Limb (tissue), 2 donors: ENCODE measurements around the gene AGBL2.
A peak's percentile ranks its signal among the peaks of the same experiment; 100 is the strongest.
"Not testable (repeated sequence)": the region's sequence is repeated elsewhere in the genome, so short reads cannot be mapped to it uniquely, and the experiment has no call there.

Source experiments
- DNase-seq, 2 donors: peaks; one replicate each; pipeline ENCODE4 v3.0.0-alpha.2; 2016; ENCODE audit errors: extremely low spot score in 2 of 2

AGBL2 gene

DNA sequence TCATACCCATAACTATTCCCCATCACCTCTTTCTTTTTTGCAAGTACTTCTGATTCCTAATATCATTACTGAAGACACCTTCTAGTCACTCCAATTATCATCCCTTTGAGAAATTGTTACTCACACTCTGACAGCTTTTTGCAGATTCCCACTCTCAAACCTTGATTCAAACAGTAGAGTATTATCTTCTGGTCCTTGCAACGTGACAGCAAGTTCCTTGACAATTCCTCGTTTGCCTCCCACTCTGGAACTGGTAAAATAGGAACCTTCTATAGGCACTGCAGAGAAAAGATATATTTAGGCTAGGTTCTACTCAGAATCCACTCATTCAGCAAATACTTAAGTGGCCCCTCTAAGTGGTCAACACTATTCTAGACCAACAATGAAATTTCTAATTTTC, 23.2 kb downstream of the AGBL2 start:
- DNase-seq = no peak

DNA sequence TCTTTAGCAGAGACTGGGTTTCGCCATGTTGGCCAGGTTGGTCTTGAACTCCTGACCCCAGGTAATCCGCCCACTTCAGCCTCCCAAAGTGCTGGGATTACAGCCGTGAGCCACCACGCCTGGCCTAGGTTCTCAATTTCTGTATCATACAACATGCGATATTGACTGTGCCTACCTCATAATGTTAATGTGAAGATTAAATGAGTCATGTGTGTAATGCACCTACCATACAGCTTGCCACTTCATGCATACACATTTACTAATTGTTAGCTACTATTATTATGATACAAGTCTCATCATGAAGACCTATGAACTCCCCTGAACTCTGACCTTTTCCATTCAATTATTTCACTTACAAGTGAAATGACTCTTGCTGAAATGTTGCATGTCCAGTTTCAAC, 25.7 kb downstream of the AGBL2 start:
- no peak for DNase-seq

DNA sequence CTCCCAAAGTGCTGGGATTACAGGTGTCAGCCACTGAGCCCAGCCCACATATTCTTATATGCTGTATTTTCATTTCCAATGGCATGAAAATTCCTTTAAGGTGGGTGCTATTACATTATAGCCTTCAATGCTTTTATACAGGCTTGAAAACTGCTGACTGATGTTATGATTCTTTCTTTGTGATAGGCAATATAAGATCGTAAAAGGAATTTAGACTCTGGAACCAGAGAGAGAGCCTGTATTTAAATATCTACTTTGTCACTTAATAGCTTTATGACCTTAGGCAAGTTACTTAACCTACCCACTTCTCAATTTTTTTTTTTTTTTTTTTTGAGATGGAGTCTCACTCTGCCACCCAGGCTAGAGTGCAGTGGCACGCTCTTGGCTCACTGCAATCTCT, 26.2 kb downstream of the AGBL2 start:
- DNase-seq = no peak

DNA sequence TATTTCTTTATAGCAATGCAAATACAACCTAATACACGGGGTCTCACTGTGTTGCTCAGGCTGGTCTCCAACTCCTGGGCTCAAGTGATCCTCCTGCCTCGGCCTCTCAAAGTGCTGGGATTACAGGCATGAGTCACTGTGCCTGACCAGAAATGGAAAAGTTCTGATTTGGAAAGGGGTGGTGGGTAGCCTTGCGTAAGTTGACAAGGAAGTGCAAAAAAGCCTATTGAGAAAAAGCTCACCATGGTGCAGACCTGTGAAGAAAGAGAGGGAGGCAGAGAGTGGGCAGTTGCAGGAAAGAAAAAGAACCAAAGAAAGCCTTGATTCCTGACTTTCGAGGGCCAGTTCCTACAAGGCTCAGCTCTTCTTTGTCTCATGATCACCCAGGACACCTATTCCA, 27.1 kb downstream of the AGBL2 start:
- no peak for DNase-seq

DNA sequence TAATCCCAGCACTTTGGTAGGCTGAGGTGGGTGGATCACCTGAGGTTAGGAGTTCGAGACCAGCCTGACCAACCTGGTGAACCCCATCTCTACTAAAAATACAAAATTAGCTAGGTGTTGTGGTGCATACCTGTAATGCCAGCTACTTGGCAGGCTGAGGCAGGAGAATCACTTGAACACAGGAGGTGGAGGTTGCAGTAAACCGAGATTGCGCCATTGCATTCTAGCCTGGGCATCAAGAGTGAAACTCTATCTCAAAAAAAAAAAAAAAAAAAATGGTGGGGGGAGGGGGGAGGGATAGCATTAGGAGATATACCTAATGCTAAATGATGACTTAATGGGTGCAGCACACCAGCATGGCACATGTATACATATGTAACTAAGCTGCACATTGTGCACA, 28.5 kb downstream of the AGBL2 start:
- not testable (repeated sequence) for DNase-seq

DNA sequence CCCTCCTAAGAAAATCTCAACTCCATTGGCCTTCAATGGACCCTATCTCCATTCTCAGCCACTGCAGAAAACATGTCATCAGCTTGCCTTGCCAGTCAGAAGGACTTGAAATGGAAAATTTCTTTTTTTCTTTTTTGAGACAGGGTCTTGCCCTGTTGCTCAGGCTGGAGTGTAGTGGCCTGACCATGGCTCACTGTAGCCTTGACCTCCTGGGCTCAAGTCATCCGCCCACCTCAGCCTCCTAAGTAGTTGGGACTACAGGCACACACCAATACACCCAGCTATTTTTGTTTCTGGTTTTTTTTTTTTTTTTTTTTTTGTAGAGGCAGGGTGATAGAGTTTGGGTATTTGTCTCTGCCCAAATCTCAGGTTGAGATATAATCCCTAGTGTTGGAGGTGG, 29.0 kb downstream of the AGBL2 start:
- DNase-seq = no peak

DNA sequence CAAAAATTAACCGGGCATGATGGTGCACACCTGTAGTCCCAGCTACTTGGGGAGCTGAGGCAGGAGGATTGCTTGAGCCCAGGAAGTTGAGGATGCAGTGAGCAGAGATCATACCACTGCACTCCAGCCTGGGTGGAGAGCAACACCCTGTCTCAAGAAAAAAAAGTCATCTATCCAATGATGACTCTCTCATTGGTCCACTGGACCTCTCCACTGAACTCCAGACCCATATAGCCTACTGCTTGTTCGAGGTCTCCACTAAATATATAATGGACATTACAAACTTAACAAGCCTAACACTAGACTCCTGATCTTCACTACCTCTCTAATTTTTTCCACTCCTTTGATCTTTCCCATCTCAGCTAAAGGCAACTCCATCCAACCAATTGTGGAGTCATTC, 39.3 kb downstream of the AGBL2 start:
- no peak for DNase-seq

DNA sequence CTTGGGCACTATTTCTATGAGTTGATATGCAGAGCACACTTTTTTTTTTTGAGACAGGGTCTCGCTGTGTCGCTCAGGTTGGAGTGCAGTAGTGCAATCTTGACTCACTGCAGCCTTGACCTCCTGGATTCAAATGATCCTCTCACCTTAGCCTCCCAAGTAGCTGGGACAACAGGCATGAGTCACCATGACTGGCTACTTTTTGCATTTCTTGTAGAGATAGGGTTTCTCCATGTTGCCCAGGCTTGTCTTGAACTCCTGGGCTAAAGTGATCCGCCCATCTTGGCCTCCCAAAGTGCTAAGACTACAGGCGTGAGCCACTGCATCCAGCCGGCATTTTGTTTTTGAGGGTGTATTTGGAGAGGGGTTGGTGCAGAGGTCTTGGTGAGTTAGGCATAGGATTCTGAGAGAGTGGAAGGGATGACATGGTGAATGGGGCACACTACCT, 42.9 kb downstream of the AGBL2 start:
- no peak for DNase-seq

DNA sequence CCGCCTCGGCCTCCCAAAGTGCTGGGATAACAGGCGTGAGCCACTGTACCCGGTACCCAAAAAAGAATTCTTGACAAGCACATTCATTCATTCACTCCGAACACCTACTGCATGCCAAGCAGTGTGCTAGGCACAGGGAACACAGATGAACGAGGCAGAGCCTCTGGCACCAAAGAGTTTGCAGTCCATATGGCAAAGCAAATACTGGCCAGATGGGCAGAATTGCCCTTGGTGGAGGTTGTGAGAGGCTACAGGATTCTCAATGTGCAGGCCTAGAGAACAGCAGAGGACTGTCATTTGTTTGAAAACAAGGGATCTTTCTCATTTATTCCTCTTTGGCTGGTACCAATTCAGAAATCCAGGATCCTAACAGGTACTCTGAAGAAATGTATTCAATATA, 45.3 kb downstream of the AGBL2 start:
- DNase-seq = no peak

DNA sequence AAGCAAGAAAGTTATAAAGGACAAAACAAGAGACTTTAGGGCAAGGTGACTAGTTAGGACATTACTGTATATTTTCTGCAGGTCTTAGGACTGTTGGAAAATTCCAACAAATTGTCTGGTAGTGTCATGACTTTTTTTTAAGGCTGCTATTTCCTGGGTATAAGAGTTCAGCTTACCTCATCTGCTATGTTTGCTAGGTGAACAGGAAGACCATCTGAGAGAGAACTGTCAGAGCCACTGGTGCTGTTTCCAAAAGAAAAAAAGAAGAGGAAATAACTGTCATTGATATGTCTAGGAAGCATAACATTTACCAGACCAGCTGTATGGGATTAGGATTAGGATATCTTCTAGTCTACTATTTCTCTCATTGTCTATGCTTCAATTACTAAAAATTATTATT, 46.5 kb downstream of the AGBL2 start:
- DNase-seq = no peak

DNA sequence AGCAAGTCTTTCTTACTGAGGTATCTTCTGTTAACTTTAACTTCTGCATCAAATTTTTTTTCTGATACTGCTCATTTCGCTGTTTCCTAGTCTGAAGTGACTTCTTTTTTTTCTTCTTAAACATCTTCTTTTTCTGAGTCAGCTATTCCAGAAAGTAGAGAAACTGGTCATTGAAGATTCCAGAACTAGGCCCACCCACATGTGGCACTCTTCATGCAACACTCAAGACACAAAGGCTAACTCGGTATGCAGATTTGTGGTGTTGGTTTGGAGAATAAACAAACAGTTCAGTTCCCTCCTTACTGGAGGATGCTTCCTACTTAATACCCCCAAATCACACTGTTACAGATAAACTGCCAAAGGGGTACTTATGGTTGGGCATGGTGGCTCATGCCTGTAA, 47.6 kb downstream of the AGBL2 start:
- DNase-seq = no peak

DNA sequence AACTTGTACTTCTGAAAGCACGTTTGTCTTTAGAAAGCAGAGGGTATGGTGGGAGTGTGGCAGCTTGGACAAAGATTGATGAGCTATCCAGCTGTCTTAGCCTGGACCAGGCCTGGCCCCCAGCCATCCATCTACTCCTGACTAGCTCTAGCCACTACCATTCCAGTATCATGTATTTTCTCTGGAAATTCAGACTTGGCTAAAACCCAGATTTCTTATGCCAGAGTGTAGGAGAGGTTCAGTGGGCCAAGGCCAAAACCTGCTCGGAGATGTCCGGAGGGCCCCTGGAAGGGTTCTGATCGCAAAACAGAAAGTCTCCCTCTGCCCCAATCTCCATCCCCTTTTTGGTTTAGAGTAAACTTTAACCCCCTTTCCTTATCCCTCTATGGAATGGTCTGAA, 48.0 kb downstream of the AGBL2 start:
- DNase-seq = peak; percentile 37 to 55

DNA sequence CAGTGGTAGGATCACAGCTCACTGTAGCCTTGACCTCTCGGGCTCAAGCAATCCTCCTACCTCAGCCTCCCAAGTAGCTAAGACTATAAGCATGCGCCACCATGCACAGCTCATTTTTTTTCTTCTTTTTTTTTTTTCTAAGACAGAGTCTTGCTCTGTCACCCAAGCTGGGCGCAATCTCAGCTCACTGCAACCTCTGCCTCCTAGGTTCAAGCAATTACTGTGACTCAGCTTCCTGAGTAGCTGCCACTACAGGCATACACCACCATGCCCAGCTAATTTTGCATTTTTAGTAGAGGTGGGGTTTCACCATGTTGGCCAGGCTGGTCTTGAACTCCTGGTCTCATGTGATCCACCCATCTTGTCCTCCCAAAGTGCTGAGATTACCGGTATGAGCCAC, 50.2 kb downstream of the AGBL2 start:
- not testable (repeated sequence) for DNase-seq

DNA sequence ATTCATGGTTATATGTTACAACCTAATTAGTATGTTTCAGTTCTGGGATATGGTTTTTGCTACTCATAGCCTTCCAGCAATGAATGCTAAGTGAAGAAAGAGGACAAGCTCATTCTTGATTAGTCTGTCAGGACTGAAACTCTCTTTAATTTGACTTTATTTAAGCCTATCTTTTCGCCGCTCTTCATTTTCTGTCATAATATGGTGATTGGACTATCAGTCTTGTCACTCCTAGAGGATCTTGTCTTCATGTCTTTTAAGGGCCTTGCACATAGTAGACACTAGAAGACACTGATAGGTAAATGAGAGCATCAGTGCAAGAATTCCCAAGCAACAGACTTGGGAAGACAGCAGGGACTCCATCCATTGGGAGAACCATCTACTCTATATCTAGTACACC, 53.9 kb downstream of the AGBL2 start:
- DNase-seq = no peak

DNA sequence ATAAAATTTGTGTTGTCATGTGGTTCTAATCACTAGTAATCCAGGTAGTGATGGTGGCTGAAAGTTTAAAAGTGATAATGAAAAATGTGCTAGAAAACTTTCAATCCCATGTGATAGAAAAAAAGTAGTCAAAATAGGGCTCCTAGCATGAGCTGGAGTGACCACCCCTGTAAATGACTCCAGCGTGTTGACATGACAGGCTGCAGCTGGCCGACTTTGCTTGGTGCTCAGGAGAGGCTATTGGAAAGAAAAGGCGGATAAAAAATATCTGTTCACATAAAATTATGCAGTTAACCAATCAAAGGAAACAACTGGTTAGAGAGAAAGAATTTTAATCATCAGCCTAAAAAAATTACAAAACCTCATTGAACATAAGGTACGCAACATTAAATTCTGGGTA, 55.9 kb downstream of the AGBL2 start:
- no peak for DNase-seq

DNA sequence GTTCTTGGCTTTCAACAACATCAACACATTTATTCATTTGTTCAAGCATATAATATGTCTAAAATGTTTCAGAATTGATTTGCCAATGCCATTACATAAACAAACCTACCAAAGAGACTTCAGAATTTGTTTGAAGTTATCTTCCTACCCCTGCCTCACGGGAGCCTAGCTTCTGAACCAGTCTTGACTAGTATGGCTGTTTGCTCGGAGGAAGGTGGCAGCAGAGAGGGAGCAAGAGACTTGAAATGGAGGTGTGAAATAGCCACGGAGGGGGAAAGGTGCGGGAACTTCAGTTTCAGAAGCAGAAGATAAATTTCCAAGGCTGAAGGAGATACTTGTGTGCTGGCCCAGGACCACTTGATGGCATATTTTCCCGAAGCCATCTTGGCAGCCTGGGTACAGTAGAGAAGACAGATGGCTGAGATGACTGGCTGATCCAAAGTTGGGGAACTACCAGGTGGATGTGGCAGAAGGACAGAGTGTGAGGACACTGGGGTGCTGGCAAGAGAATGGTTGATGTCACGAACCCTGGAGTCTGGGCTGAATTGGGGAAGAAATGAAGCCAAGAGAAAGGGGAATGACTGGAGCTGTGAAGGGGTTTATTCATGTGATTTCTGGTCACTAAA, 58.8 kb downstream of the AGBL2 start:
- no peak for DNase-seq

DNA sequence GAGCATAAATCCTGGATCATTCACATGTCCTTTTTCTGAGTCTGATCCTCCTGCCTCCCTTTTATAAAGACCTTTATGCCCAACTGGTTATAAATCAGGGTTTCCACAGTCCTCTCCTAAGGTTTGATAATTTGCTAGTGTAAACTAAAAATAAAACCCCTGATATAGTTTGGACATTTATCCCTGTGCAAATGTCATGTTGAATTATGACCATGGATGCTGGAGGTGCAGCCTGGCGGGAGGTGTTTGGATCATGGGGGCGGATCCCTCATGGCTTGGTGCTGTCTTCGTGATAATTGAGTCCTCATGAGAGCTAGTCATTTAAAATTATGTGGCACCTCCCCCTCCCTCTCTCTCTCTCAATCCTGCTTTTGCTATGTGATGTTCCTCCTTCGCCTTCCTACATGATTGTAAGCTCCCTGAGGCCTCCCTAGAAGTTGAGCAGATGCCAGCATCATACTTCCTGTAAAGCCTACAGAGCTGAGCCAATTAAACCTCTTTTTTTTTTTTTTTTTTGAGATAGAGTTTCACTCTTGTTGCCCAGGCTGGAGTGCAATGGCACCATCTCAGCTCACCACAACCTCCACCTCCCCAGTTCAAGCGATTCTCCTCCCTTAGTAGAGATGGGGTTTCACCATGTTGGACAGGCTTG, 63.2 kb downstream of the AGBL2 start:
- no peak for DNase-seq

DNA sequence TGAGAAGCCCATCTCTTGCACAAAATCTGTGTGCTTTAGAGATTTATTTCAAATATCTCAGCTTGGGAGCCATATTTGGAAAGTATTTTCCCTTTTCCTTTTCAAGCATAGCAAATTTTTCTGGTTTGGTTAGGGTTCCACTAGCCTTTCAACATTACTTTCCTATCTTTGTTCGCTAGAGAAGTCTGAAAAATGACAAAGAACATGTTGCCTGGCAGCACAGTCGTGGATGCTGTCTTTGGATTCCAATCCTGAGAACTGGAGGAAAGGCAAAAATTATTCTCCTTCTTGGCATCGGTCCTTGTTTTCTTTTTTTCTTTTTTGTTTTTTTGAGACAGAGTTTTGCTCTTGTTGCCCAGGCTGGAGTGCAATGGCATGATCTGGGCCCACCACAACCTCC, 65.9 kb downstream of the AGBL2 start:
- DNase-seq = no peak

DNA sequence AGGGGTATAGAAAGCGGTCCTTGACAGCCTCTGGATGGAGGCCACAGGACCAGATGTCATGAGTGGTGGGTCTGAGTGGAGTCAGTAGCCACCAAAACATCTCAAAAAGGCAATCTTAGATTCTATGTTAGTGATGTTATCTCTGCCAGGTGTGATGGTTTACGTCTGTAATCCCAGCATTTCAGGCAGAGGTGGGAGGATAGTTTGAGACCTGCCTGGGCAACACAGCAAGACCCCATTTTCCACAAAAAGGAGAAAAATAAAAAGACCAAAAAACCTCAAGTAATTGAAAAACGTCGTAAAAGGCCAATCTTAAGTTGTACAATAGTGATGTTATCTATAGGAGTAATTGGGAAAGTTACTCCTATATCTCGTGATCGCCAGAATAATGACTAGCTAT, 69.2 kb downstream of the AGBL2 start:
- DNase-seq = no peak

DNA sequence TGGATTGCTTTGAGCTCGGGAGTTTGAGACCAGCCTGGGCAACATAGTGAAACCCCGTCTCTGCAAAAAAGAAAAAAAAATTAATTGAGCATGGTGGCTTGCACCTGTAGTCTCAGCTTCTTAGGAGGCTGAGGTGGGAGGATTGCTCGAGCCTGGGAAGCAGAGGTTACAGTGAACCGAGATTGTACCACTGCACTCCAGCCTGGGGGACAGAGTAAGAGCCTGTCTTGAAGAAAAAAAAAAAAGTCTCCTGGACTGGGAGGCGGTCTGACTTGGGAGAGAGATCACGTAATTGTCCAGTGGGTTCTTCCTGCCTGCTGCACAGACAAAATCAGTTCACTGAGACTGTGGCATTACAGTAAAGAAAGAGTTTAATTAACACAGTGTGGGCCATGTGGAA, 69.7 kb downstream of the AGBL2 start:
- DNase-seq = no peak

DNA sequence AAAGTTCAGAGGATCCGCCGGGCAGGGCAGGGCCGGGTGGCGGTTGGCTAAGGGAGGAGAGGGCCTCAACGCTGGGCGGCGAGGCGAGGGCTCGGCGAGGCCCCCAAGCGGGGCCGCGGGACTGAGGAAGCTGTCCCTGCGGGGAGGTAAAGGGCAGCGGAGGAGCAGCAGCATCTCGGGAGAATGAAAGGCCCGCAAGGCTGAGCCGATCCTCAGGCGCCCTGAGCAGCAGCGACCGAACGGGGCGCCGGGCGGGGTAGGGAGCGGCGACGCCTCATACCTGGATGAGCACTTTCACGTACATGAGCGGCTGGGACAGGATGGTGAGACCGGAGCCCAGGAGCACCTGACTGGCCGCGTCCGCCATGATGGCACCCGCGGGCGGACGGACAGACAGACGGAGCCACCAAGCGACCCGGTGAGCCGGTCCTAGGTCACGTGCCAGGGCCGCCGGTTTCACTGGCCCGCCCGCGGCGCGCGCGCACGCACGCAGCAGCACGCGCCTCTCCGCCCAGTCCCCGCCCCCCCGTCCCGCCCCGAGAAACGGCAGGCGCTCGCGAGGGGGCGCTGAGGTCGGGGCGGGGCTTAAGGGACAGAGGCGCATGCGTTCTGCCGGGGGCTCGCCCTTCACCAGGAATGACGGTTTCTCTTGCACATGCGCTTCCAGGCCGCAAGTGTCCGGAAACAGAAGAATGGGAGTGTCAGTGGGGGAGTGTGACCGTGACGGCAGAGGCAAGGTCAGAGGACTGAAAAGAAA, 72.9 kb downstream of the AGBL2 start, which contains the start of gene MTCH2:
MTCH2 (minus strand) TSS at position 461 of the 757 bp plus-strand sequence; CDS start at position 367, 94 bp downstream.
- DNase-seq = peak; percentile 96 to 99

DNA sequence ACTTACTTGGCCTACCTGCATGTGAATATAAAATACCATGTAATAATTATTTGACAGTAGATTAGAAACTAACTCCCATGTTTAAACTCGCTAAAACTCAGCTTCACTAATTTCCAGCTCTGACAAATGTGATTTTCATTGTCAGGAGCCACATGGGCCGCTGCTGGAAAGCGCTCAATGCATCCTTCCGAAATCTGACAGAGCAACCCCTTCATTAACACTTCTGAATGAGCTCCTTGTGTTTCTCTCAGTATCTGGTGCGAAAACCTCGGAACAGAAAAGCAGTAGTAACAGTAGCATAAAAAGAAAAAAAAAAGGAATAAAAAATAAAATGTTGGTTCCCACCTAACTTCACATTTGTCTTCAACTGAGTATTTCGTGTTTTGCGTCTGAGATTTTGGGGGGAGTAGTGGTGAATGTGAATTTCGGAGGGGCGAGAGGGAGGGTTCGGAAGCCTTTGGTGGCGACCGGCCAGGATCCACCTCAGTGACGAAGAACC, 73.5 kb downstream of the AGBL2 start:
- no peak for DNase-seq

DNA sequence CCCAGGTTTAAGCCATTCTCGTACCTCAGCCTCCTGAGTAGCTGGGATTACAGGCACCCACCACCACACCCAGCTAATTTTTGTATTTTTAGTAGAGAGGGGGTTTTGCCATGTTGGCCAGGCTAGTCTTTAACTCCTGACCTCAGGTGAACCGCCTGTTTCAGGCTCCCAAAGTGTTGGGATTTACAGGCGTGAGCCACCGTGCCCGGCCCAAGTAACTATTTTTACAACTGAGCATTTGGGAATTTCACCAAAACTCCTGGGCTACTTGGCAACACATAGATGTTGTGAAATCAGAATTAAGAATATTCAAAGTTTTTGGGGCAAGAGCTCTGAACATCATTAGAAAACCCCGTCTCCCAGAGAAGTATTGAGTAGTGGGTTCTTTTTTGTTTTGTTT, 74.7 kb downstream of the AGBL2 start:
- not testable (repeated sequence) for DNase-seq
